TTC549 (cell line): ENCODE results near the gene ID1.
"Not testable (repeated sequence)": the region's sequence is repeated elsewhere in the genome, so short reads cannot be mapped to it uniquely, and the experiment has no call there.

ENCODE experiments used
- FAIRE-seq: peaks from 2 replicates; lab custom pipeline; 2012; peaks lifted over from hg19 to GRCh38; lab: Jason Lieb, UNC

Gene ID1

GRCh38 chr20:31602779-31603441, 2.2 kb upstream of the ID1 start:
- FAIRE-seq: no peak

GRCh38 chr20:31603822-31604566, 1.1 kb upstream of the ID1 start:
- FAIRE-seq: no peak

GRCh38 chr20:31604567-31605030, 490 bp upstream of the ID1 start:
- no peak for FAIRE-seq

- no peak for FAIRE-seq
These were observed 1.1 kb downstream of the ID1 start for GRCh38 chr20:31605902-31606803.

GRCh38 chr20:31606804-31607639, 1.9 kb downstream of the ID1 start:
- FAIRE-seq: no peak

- no peak for FAIRE-seq
These were observed 2.7 kb downstream of the ID1 start for GRCh38 chr20:31607640-31608250.

GRCh38 chr20:31608251-31608945, 3.3 kb downstream of the ID1 start:
- no peak for FAIRE-seq

- not testable (repeated sequence) for FAIRE-seq
These were observed 7.2 kb downstream of the ID1 start for GRCh38 chr20:31612271-31612640.

GRCh38 chr20:31615416-31615815, 10.3 kb downstream of the ID1 start:
- no peak for FAIRE-seq

GRCh38 chr20:31617432-31618104, 12.5 kb downstream of the ID1 start:
- no peak for FAIRE-seq

GRCh38 chr20:31620246-31620645, 15.2 kb downstream of the ID1 start:
- no peak for FAIRE-seq

- FAIRE-seq: not testable (repeated sequence)
These were observed 18.0 kb downstream of the ID1 start for GRCh38 chr20:31623123-31623505.

- FAIRE-seq: not testable (repeated sequence)
These were observed 21.4 kb downstream of the ID1 start for GRCh38 chr20:31626534-31626933.

- FAIRE-seq: not testable (repeated sequence)
These were observed 23.0 kb downstream of the ID1 start for GRCh38 chr20:31628057-31628456.

- no peak for FAIRE-seq
These were observed 25.2 kb downstream of the ID1 start for GRCh38 chr20:31630187-31630790.

GRCh38 chr20:31632548-31633338, 27.7 kb downstream of the ID1 start:
- FAIRE-seq: no peak

GRCh38 chr20:31633339-31633914, 28.3 kb downstream of the ID1 start:
- no peak for FAIRE-seq

GRCh38 chr20:31637660-31638059, 32.6 kb downstream of the ID1 start, which contains the start of gene COX4I2:
Gene COX4I2, plus strand, starts transcription at chr20:31637912. Its CDS starts 1,106 bp downstream, at chr20:31639018.
- no peak for FAIRE-seq
